ENCODE results near the gene PA2G4. TPM values are rescaled to one million over a fixed set of nuclear protein-coding genes. Genes with fewer than 3 reads are reported as not detected.
A peak's percentile ranks its signal among the peaks of the same experiment; 100 is the strongest.

The PA2G4 gene
- total and polyA plus RNA-seq, 4 experiments from 2014 or later, result 106 to 223 (median 156) TPM

DNA sequence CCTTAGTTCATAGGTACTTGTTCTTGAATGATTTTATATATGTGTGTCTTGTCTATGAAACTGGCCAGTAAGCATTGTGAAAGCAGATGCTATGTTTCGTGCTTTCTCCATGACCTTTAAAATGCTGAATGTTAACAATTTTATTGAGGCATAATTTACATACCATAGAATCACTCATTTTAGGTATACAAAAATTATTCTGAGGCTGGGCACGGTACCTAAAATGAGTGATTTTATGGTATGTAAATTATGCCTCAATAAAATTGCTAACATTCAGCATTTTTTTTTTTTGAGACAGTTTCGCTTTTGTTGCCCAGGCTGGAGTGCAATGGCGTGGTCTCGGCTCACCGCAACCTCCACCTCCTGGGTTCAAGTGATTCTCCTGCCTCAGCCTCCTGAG is 30.5 kb downstream of the PA2G4 start:
- Mint-ChIP-seq H3K4me3 (no peak overlapping the region), H3K27ac (peak overlapping the region in 2 of 7 donors; percentile 71 to 78), H3K36me3 (peaks cover 79% of the 10 kb centered on the region in 2 donors), H3K9me3 (no peaks in the 10 kb centered on the region), H3K27me3 (no peaks in the 10 kb centered on the region), H3K4me1 (peaks cover 50 to 78% (median 58%) of the 10 kb centered on the region in 4 donors)
- Histone ChIP-seq H3K27me3 (ENCODE audit: insufficient read depth, low read length) (no peaks in the 10 kb centered on the region), H3K4me1 (ENCODE audit: insufficient read depth, low read length) (peaks cover 78% of the 10 kb centered on the region), H3K27ac (ENCODE audit: low read depth, low read length) (no peak overlapping the region), H3K36me3 (ENCODE audit: insufficient read depth, low read length) (peaks cover 85% of the 10 kb centered on the region), H3K4me3 (ENCODE audit: low read length in 2 of 2) (no peak overlapping the region), H3K9me3 (ENCODE audit: control insufficient read depth in 1 of 2, low read length in 2 of 2) (no peaks in the 10 kb centered on the region)
- intact Hi-C loops (cut with micrococcal nuclease), result no loop called here
- DNase-seq, result no peak
- POLR2A ChIA-PET (ENCODE audit: partially characterized antibody), result no interaction called here
- CTCF ChIA-PET (ENCODE audit: partially characterized antibody), result interaction anchor here (0.7 kb wide), 1 partner anchor 548 kb away, joined by 3 read pairs; no protein-coding TSS in a partner anchor

DNA sequence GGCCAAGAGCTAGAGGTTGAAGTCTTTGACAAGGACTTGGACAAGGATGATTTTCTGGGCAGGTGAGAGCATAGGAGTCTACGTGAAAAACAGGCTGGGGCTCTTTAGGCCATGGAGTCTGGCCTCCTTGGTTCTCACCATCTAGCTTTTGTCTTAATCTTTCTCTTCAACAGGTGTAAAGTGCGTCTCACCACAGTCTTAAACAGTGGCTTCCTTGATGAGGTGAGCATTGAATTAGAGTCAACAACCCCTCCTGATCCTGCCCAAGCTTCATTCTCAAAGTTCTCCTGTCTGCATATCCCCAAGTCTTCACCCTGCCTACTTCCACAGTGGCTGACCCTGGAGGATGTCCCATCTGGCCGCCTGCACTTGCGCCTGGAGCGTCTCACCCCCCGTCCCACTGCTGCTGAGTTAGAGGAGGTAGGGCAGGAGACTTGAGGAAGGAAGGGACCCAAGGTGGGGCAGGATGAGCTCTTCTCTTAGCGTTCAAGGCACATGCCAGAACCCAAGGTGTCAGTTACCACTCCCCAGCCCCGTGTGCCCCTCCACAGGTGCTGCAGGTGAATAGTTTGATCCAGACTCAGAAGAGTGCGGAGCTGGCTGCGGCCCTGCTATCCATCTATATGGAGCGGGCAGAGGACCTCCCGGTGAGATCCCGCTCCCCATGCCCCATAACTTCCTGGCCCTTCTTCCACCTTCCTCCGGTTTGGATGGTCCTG is 33.7 kb downstream of the PA2G4 start:
- Mint-ChIP-seq H3K36me3 (peaks cover 74 to 78% of the 10 kb centered on the region in 2 donors), H3K4me1 (peaks cover 41 to 72% (median 54%) of the 10 kb centered on the region in 4 donors)
- CTCF ChIA-PET (ENCODE audit: partially characterized antibody), result interaction anchor here (1.4 to 5.9 kb wide), 4 partner anchors 11 to 51 kb away, joined by 4 to 22 read pairs (median 12); partner anchors contain the start of genes ESYT1, MYL6, SMARCC2 and ZC3H10

GRCh38 chr12:56141946-56142784 is 37.8 kb downstream of the PA2G4 start:
- Mint-ChIP-seq H3K27me3 (no peaks in the 10 kb centered on the region), H3K4me3 (no peak overlapping the region), H3K27ac (peak overlapping the region in 6 of 7 donors; percentile 42 to 86 (median 64)), H3K36me3 (peaks cover 71 to 74% of the 10 kb centered on the region in 2 donors), H3K9me3 (no peaks in the 10 kb centered on the region), H3K4me1 (peaks cover 39 to 70% (median 54%) of the 10 kb centered on the region in 4 donors)
- H3K36me3 ChIP-seq (ENCODE audit: insufficient read depth, low read length), result peaks cover 73% of the 10 kb centered on the region
- no peak overlapping the region for H3K27ac ChIP-seq (ENCODE audit: low read depth, low read length)
- H3K9me3 ChIP-seq (ENCODE audit: control insufficient read depth in 1 of 2, low read length in 2 of 2), result no peaks in the 10 kb centered on the region
- no peaks in the 10 kb centered on the region for H3K27me3 ChIP-seq (ENCODE audit: insufficient read depth, low read length)
- peaks cover 56% of the 10 kb centered on the region for H3K4me1 ChIP-seq (ENCODE audit: insufficient read depth, low read length)
- ChIA-PET POLR2A (ENCODE audit: partially characterized antibody) (interaction anchor here (1.0 to 4.0 kb wide), 4 partner anchors 15 to 46 kb away, joined by 3 to 16 read pairs (median 8); partner anchors contain the start of genes SMARCC2 and ZC3H10), CTCF (ENCODE audit: partially characterized antibody) (interaction anchor here (1.2 to 5.9 kb wide), 5 partner anchors 9 to 47 kb away, joined by 4 to 22 read pairs (median 12); partner anchors contain the start of genes ESYT1, MYL6B and SMARCC2)
- H3K4me3 ChIP-seq (ENCODE audit: low read length in 2 of 2), result no peak overlapping the region
- no peak for DNase-seq
- intact Hi-C loops (cut with micrococcal nuclease), result no loop called here

More for the DNA sequence above, 33.7 kb downstream of the PA2G4 start:
- peak overlapping the region; percentile 77 to 90 (median 86) for H3K27ac Mint-ChIP-seq
- H3K4me3 Mint-ChIP-seq, result peak overlapping the region in 7 of 8 donors; percentile 19 to 84 (median 74)
- no peak for DNase-seq
- no peaks in the 10 kb centered on the region for H3K9me3 Mint-ChIP-seq
- Histone ChIP-seq H3K36me3 (ENCODE audit: insufficient read depth, low read length) (peaks cover 83% of the 10 kb centered on the region), H3K4me1 (ENCODE audit: insufficient read depth, low read length) (peaks cover 74% of the 10 kb centered on the region), H3K27me3 (ENCODE audit: insufficient read depth, low read length) (no peaks in the 10 kb centered on the region), H3K4me3 (ENCODE audit: low read length in 2 of 2) (no peak overlapping the region), H3K27ac (ENCODE audit: low read depth, low read length) (peak overlapping the region; percentile 22), H3K9me3 (ENCODE audit: control insufficient read depth in 1 of 2, low read length in 2 of 2) (no peaks in the 10 kb centered on the region)
- intact Hi-C loops (cut with micrococcal nuclease), result no loop called here
- no peaks in the 10 kb centered on the region for H3K27me3 Mint-ChIP-seq
- POLR2A ChIA-PET (ENCODE audit: partially characterized antibody), result interaction anchor here (0.6 to 5.1 kb wide), 10 partner anchors 10 to 1454 kb away, joined by 3 to 63 read pairs (median 6); partner anchors contain the start of genes ESYT1, MYL6, PA2G4 and RPL41

GRCh38 chr12:56143217-56143616 is 38.9 kb downstream of the PA2G4 start:
- Mint-ChIP-seq H3K36me3 (peaks cover 61 to 66% of the 10 kb centered on the region in 2 donors), H3K27ac (peak overlapping the region; percentile 51 to 90 (median 83)), H3K4me3 (peak overlapping the region in 5 of 8 donors; percentile 3 to 33 (median 6)), H3K4me1 (peaks cover 30 to 60% (median 44%) of the 10 kb centered on the region in 4 donors), H3K9me3 (no peaks in the 10 kb centered on the region), H3K27me3 (no peaks in the 10 kb centered on the region)
- no peaks in the 10 kb centered on the region for H3K9me3 ChIP-seq (ENCODE audit: control insufficient read depth in 1 of 2, low read length in 2 of 2)
- ChIA-PET CTCF (ENCODE audit: partially characterized antibody) (interaction anchor here (1.0 to 2.7 kb wide), 7 partner anchors 8 to 21 kb away, joined by 3 to 14 read pairs (median 6); partner anchors contain the start of genes ESYT1 and MYL6B), POLR2A (ENCODE audit: partially characterized antibody) (interaction anchor here (0.5 to 4.0 kb wide), 4 partner anchors 14 to 58 kb away, joined by 3 to 16 read pairs (median 8); partner anchors contain the start of genes SMARCC2 and ZC3H10)
- peaks cover 45% of the 10 kb centered on the region for H3K4me1 ChIP-seq (ENCODE audit: insufficient read depth, low read length)
- H3K36me3 ChIP-seq (ENCODE audit: insufficient read depth, low read length), result peaks cover 63% of the 10 kb centered on the region
- intact Hi-C loops (cut with micrococcal nuclease), result no loop called here
- no peak overlapping the region for H3K4me3 ChIP-seq (ENCODE audit: low read length in 2 of 2)
- no peak for DNase-seq
- no peaks in the 10 kb centered on the region for H3K27me3 ChIP-seq (ENCODE audit: insufficient read depth, low read length)
- no peak overlapping the region for H3K27ac ChIP-seq (ENCODE audit: low read depth, low read length)

DNA sequence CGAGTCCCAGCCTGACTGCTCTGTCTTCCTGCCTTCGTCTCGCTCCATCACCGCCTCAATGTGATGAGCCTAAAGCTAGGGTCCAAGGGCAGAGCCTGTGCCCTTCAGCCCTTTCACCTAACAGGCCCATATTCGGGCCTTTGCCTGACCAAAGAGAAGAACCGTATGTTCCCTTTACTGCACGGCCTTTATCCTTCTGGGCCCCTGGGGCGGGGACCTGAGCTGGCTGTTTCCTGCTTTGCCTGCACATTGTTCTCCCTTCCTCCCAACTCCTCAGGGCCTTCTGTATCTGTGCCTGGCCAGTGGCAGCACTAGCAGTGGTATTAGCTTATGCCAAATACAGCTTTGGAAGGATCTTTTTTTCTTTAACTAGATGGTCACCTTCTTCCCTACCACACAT is 39.5 kb downstream of the PA2G4 start:
- POLR2A ChIA-PET (ENCODE audit: partially characterized antibody), result interaction anchor here (4.0 kb wide), 1 partner anchor 26 kb away, joined by 16 read pairs; the partner anchor contains the start of gene ZC3H10
- H3K27me3 Mint-ChIP-seq, result no peaks in the 10 kb centered on the region

DNA sequence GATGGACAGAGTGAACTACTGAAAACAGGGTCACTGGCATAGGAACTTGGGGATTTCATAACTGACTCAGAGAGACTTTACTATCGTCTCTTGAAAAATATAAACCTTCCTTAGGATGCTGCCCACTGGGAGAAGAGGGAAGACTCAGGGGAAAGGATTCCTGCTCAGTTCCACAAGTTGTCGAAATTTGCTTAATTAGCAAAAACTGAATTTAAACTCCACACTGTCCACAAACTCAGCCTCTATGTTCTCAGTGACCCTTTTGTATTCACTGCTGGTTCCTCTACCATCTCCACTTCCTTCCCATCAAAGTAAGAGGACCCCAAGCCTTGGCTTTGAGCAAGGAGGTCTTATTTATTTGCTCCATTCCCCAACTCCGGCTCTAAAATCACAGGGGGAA is 40.9 kb downstream of the PA2G4 start:
- Histone ChIP-seq H3K27me3 (ENCODE audit: insufficient read depth, low read length) (no peaks in the 10 kb centered on the region), H3K9me3 (ENCODE audit: control insufficient read depth in 1 of 2, low read length in 2 of 2) (no peaks in the 10 kb centered on the region), H3K4me3 (ENCODE audit: low read length in 2 of 2) (no peak overlapping the region), H3K27ac (ENCODE audit: low read depth, low read length) (no peak overlapping the region), H3K36me3 (ENCODE audit: insufficient read depth, low read length) (peaks cover 45% of the 10 kb centered on the region), H3K4me1 (ENCODE audit: insufficient read depth, low read length) (peaks cover 25% of the 10 kb centered on the region)
- POLR2A ChIA-PET (ENCODE audit: partially characterized antibody), result interaction anchor here (0.6 to 1.1 kb wide), 2 partner anchors 44 to 564 kb away, joined by 3 to 4 read pairs; partner anchors contain the start of gene SMARCC2
- H3K4me3 Mint-ChIP-seq, result no peak overlapping the region
- intact Hi-C loops (cut with micrococcal nuclease), result no loop called here
- no peaks in the 10 kb centered on the region for H3K27me3 Mint-ChIP-seq
- no peak for DNase-seq
- H3K36me3 Mint-ChIP-seq, result peaks cover 47 to 48% of the 10 kb centered on the region in 2 donors
- CTCF ChIA-PET (ENCODE audit: partially characterized antibody), result interaction anchor here (0.8 to 2.0 kb wide), 3 partner anchors 17 to 46 kb away, joined by 3 to 5 read pairs (median 4); partner anchors contain the start of gene ESYT1
- H3K9me3 Mint-ChIP-seq, result no peaks in the 10 kb centered on the region
- peak overlapping the region in 4 of 7 donors; percentile 18 to 66 (median 56) for H3K27ac Mint-ChIP-seq
- H3K4me1 Mint-ChIP-seq, result peaks cover 22 to 47% (median 35%) of the 10 kb centered on the region in 4 donors

More for the DNA sequence above, 39.5 kb downstream of the PA2G4 start:
- Histone ChIP-seq H3K4me3 (ENCODE audit: low read length in 2 of 2) (no peak overlapping the region), H3K9me3 (ENCODE audit: control insufficient read depth in 1 of 2, low read length in 2 of 2) (no peaks in the 10 kb centered on the region), H3K36me3 (ENCODE audit: insufficient read depth, low read length) (peaks cover 56% of the 10 kb centered on the region), H3K27ac (ENCODE audit: low read depth, low read length) (no peak overlapping the region), H3K4me1 (ENCODE audit: insufficient read depth, low read length) (peaks cover 39% of the 10 kb centered on the region), H3K27me3 (ENCODE audit: insufficient read depth, low read length) (no peaks in the 10 kb centered on the region)
- CTCF ChIA-PET (ENCODE audit: partially characterized antibody), result interaction anchor here (1.0 to 2.3 kb wide), 6 partner anchors 8 to 21 kb away, joined by 3 to 12 read pairs (median 4); partner anchors contain the start of genes ESYT1 and MYL6B
- Mint-ChIP-seq H3K4me1 (peaks cover 24 to 53% (median 37%) of the 10 kb centered on the region in 4 donors), H3K9me3 (no peaks in the 10 kb centered on the region), H3K36me3 (peaks cover 54 to 60% of the 10 kb centered on the region in 2 donors), H3K4me3 (peak overlapping the region in 1 of 8 donors; percentile 10), H3K27ac (peak overlapping the region; percentile 51 to 90 (median 83))
- DNase-seq, result no peak
- intact Hi-C loops (cut with micrococcal nuclease), result no loop called here

All from CD4-positive, alpha-beta memory T cell (primary cell).